Kidney (tissue), 14 donors: Measurements from ENCODE around the gene RYR3. TPM values are rescaled to one million over a fixed set of nuclear protein-coding genes. Genes with fewer than 3 reads are reported as not detected.

Experiments
- DNase-seq, 5 donors: peaks; one replicate each; pipeline ENCODE4 v3.0.0-alpha.2; 2013 to 2020
- FAIRE-seq: peaks from 2 replicates; lab custom pipeline; 2012; peaks lifted over from hg19 to GRCh38; lab: Jason Lieb, UNC
- H3K27ac ChIP-seq, 2 donors: one replicate each; pipeline ENCODE4 v1.7.0; 2013; ENCODE audit warnings: low read depth in 2 of 2, low read length in 2 of 2, inconsistent platforms in 1 of 2
- H3K27me3 ChIP-seq: one replicate; pipeline ENCODE4 v1.7.1; 2013; ENCODE audit warnings: low read length, inconsistent platforms; ENCODE audit not compliant: control insufficient read depth, insufficient read depth
- H3K36me3 ChIP-seq, 3 donors: one replicate each; pipeline versions ENCODE4 v1.7.0 to v1.7.1; 2013; ENCODE audit warnings: low read length in 3 of 3, control low read depth in 1 of 3, inconsistent platforms in 1 of 3; ENCODE audit not compliant: insufficient read depth in 3 of 3, control insufficient read depth in 2 of 3
- H3K4me1 ChIP-seq, 3 donors: one replicate each; pipeline versions ENCODE4 v1.7.0 to v1.7.1; 2013; ENCODE audit warnings: low read length in 3 of 3, inconsistent platforms in 1 of 3, low read depth in 1 of 3; ENCODE audit not compliant: control insufficient read depth in 2 of 3, insufficient read depth in 2 of 3
- H3K4me3 ChIP-seq, 3 donors: one replicate each; pipeline versions ENCODE4 v1.7.0 to v1.8.1; 2013; ENCODE audit warnings: low read length in 3 of 3, control low read depth in 1 of 3, inconsistent platforms in 1 of 3
- H3K9ac ChIP-seq, 3 donors: one replicate each; pipeline versions ENCODE4 v1.7.0 to v1.7.1; 2013; ENCODE audit warnings: low read length in 3 of 3, control low read depth in 1 of 3, inconsistent platforms in 1 of 3
- H3K9me3 ChIP-seq, 3 donors: one replicate each; pipeline versions ENCODE4 v1.7.0 to v1.7.1; 2013; ENCODE audit warnings: low read length in 3 of 3, control low read depth in 1 of 3, inconsistent platforms in 1 of 3; ENCODE audit not compliant: control insufficient read depth in 2 of 3, insufficient read depth in 1 of 3
- CTCF ChIP-seq: IDR thresholded peaks from 3 replicates; pipeline ENCODE4 v1.5.1; 2012; ENCODE audit warnings: mild to moderate bottlenecking, moderate library complexity, borderline replicate concordance; ENCODE audit not compliant: insufficient read depth; ENCODE audit errors: extremely low read depth
- intact Hi-C: fragments of 100-400 bp; cut with DNase I; formaldehyde crosslinking; loops from one replicate; pipeline ENCODE4 v1.11.1; 2022
- polyA plus RNA-seq: library from polyadenylated mRNA; stranded (reverse); fragments of 350-450 nt; fragmentation: Illumina TruSeq; extraction: RNeasy Lipid Tissue Mini Kit (QIAGEN cat#74804); gene quantifications from one replicate; pipeline ENCODE4 v1.2.3, GENCODE V29; 2014; ENCODE audit warnings: low read depth, low replicate concordance; ENCODE audit not compliant: insufficient read depth
- total RNA-seq: library from RNA; stranded (reverse); fragmentation: NEBNext Ultra II Directional; extraction: Animal tissue kit (Norgen Biotek cat#: 25700); gene quantifications from one replicate; pipeline ENCODE4 v1.2.1, GENCODE V29; 2021
- donor health status: control.
- donor health status: control.
- donor health status: control.
- donor health status: control.
- donor health status: control.
- donor health status: DM: yes; HTN: yes; CAD: no.
- donor health status: Normal renal cell carcinoma (clear cell type).

Gene RYR3
- total and polyA plus RNA-seq, 2 donors from 2014 or later = 0.90 to 10.5 TPM

GRCh38 chr15:33500432-33501195 is 189.8 kb downstream of the RYR3 start:
- intact Hi-C loops = no loop called here
- H3K4me3 ChIP-seq = no peak overlapping the region
- no peak overlapping the region for H3K9ac ChIP-seq
- no peaks in the 10 kb centered on the region for H3K27me3 ChIP-seq
- peak in 4 of 5 donors; percentile 31 to 84 (median 60) for DNase-seq
- no peak overlapping the region for H3K27ac ChIP-seq
- H3K36me3 ChIP-seq = no peaks in the 10 kb centered on the region
- no peaks in the 10 kb centered on the region for H3K9me3 ChIP-seq
- H3K4me1 ChIP-seq = no peaks in the 10 kb centered on the region
- no peak for FAIRE-seq
- no peak for TF ChIP-seq CTCF

- no peaks in the 10 kb centered on the region for H3K27me3 ChIP-seq
- no peaks in the 10 kb centered on the region for H3K9me3 ChIP-seq
- no peak for FAIRE-seq
- no peak overlapping the region for H3K27ac ChIP-seq
- intact Hi-C loops = no loop called here
- no peak overlapping the region for H3K4me3 ChIP-seq
- TF ChIP-seq CTCF = no peak
- DNase-seq = no peak
- no peaks in the 10 kb centered on the region for H3K36me3 ChIP-seq
- H3K4me1 ChIP-seq = no peaks in the 10 kb centered on the region
- H3K9ac ChIP-seq = no peak overlapping the region
Measured at GRCh38 chr15:33503681-33504080, 192.9 kb downstream of the RYR3 start.

DNA sequence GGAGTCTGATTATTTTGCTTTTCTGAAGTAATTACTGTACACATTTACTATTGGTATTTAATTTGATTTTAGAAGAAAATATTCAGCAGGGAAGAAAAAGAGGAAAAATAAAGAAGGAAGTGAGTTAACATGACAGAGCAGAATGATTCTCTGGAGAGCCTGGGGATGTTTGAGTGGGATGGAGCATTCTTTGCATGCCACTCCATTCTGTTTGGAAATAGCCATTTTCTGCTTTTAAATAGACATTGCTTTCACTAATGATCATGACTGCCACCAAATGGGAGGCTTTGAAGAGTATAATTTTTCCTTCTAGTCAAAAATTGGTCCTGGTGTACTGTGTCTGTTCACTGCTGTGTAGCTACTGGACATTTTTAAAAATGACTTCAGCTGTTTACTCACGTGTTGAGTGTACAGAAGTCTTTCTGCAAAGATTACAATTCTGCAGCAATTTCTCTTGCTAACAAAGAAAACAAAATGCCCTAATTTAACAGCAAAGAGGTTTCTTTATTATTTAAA is 196.1 kb downstream of the RYR3 start:
- Histone ChIP-seq H3K9me3 (no peaks in the 10 kb centered on the region), H3K27me3 (no peaks in the 10 kb centered on the region), H3K27ac (no peak overlapping the region), H3K36me3 (no peaks in the 10 kb centered on the region), H3K9ac (no peak overlapping the region), H3K4me1 (no peaks in the 10 kb centered on the region), H3K4me3 (no peak overlapping the region)
- DNase-seq (no peak), FAIRE-seq (no peak)
- TF ChIP-seq CTCF = no peak
- intact Hi-C loops = no loop called here

- Histone ChIP-seq H3K4me3 (no peak overlapping the region), H3K27ac (no peak overlapping the region), H3K9ac (no peak overlapping the region), H3K36me3 (no peaks in the 10 kb centered on the region), H3K4me1 (no peaks in the 10 kb centered on the region), H3K27me3 (no peaks in the 10 kb centered on the region), H3K9me3 (no peaks in the 10 kb centered on the region)
- intact Hi-C loops = no loop called here
- no peak for TF ChIP-seq CTCF
- no peak for FAIRE-seq
- peak in 1 of 5 donors; percentile 15 for DNase-seq
Measured at GRCh38 chr15:33508703-33509102, 197.9 kb downstream of the RYR3 start.
